ENCODE results near the gene KCNH1.

The KCNH1 gene

DNA sequence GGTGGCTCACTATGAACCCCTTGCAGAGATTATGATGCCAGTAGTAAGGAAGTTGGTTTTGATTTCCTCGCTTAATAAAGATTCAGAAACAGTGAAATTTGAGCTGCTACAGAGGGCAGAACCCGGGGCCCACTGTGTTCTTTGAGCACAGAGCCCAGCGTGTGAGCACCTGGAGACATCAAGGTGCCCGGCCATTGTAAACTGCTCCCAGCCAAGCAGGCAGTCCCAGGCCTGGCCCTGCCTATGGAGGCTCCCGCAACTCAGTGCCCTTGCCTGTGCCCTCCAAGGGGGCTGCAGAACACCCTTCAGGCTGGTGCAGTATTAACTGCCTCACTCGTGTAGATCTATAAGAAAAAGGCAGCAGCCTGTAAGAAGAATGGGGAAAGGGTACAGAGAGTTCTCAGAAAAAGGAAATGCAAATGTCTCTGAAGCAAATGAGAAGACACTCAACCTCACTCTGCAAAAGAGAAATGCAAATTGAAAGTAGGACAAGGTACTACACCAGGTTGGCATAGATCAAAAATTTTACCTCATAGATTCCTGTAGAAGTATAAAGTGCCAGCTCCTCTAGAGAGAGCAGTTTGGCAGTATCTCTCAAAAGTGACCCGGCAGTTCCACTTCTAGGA is 481.5 kb downstream of the KCNH1 start:
- no peak for DNase-seq (ENCODE audit: low read depth, low spot score)

DNA sequence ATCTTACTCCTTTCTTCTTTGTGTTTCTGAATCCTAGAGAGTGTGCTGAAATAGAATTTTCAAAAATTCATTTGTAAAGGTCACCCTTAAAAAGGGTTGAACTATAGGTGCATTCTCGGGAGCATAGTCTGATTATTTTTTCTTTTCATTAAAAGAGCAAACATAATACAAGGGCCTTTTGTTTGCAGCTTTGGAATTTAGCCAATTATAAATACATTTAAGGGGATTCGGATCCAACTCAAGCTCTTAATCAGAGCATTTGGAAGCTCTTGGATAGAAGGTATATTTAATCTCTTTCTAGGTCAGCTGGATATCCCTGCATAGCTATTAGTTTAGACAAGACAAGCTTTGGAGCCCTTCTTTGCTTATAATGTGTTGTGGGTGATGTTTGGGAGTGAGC is 483.5 kb downstream of the KCNH1 start:
- DNase-seq (ENCODE audit: low read depth, low spot score), result no peak

DNA sequence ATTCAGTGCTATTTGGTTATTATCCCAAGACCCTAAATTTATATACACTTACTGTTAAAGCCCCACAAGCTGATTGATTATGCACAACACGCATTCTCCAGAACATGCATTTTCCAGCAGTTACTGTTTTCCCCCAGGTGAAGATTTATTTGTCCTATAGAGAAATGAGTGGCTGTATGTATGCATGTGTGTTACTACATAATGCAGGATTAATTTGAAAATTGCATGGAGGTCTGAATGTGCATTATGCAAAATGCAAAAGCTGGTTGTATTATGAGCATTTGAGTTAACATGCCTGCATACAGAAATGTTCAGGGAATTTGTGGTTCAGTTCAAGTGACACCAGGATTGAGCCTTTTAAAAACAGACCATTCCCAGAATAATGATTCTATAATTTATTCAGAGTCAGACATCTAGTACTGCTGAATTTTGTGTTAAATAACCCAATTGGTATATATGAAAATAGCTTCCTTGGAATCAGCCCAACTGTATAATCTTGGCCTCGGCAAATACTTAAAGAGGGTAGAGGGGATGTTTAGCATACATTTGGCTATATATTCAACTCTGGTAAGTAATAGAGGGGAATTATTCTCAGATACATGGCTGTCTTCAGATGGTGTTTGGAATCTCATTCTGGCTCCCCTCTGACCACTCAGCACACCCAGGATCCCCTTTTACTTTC is 485.2 kb downstream of the KCNH1 start:
- DNase-seq (ENCODE audit: low read depth, low spot score), result no peak

DNA sequence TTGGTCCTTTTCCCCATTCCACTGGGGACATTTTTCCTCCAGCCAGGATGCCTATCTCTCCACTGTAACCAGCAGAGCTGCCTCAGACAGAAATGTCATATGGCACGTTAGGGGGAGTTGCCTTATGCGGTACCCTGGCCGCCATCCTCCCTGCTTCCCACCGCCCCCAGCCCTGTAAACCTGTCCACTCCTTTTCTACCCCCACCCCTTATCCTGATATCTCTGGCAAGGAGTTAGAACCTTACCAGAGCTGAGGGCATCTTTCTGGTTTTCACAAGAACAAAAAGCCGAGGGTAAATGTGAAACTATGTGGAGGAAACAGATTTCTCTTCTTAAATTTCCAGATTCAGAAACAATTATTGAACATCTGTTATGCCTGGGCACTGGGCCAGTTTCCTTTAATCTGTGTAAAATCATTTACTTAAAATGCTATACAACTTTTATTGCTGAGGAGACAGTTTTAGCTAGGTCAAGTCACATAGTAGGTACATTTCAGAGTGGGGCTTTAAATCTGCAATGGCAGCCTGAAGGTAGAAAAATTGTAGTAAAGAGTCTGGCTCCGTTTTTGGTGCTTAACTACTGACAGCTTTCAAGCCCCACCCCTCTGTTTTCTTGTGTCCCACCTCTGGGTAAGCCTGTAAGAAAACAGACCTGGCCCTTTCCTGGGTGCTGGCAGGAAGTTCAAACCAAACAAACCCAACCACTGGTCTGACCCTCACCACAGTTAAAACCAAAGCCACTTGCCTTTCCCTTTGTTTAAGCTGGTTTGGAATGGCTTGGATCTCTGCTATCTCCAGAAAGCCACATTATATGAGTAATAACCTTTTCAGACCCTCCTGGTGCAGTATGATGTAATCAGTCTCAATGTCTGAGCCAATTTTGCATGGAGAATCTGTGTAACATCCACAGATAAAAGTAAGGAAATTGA is 486.3 kb downstream of the KCNH1 start:
- no peak for DNase-seq (ENCODE audit: low read depth, low spot score)

DNA sequence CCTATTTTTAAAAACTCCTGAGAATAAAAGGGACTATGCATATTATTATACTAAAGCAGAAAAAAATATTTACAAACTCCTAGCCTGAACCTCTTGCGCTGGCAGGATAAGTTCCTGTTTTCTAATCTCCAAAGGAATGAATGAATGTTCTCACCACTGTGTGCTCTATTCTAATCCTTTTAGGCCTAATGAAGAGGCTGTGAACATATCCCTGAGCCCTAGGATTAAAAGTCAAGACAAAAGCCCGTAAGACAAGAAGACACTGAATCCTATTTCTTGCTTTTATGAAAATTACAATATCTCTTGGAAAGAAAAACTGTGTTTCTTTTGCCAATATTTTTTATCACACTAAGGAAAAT is 487.7 kb downstream of the KCNH1 start:
- no peak for DNase-seq (ENCODE audit: low read depth, low spot score)

DNA sequence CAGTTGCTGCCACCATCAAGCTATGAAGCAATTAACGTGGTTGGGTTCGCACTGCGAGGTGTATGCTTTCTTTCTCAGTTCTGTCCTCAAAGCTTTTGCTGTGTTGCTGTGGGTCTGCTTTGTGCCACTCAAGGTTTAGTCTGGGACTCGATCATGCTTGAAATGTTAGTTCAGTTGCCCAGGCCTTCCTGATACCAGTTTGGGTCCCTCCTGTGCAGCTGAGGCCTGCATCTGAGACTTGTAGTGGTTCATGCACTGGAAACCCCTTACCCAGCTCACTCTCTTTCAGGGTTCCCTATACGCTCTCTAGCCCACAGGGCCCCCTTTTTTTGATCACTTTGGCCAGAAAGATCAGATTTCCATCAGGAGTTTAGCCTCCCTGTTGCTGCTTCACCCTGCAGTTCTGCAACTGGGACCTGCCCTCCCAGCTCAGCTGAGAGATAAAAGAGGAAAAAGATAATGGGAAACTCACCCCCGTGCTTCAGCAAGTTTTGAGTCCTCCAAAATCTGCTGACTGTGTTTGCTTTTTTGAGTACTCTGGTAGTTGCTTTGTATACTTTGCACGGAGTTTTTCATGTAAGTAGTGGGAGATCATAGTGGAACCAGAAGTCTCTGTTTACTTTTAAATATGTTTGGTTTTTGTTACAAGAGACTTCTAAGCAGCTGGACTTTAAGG is 488.2 kb downstream of the KCNH1 start:
- no peak for DNase-seq (ENCODE audit: low read depth, low spot score)

DNA sequence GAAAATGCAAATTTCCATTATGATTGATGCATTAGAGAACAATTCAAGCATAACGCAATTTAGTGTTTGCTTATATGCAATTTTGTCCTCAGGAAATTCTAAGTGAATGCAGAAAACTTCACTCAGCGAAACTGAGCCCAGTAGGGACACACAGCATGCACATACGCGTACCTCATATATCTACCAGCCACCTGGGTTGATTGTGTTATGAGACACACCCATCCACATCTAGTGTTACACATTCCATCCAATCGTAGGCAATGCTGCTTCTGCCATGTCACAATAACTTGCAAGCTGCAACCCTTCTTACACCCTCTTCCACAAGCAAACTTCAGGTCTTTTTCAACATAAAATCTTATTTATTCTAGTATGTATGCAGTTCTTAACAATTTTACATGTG is 492.4 kb downstream of the KCNH1 start:
- DNase-seq (ENCODE audit: low read depth, low spot score), result no peak

DNA sequence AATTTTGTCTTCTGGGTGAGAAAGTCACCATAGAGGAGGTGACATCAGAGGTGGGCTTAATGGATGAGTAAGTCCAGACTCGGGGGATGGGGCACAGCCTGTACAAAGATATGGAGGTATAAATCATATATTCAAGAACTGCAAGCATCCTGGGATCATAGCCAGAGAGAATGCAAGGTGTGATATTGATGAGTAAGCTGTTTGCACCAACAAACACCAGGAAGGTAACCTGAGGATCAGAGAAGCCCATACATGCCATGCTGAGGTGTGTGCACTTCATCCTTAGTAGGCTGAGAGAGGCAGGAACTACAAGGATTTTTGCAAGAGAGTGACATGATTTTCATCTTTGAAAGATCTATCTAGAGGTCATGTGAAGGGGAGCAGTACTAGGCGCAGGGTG is 498.8 kb downstream of the KCNH1 start:
- no peak for DNase-seq (ENCODE audit: low read depth, low spot score)

DNA sequence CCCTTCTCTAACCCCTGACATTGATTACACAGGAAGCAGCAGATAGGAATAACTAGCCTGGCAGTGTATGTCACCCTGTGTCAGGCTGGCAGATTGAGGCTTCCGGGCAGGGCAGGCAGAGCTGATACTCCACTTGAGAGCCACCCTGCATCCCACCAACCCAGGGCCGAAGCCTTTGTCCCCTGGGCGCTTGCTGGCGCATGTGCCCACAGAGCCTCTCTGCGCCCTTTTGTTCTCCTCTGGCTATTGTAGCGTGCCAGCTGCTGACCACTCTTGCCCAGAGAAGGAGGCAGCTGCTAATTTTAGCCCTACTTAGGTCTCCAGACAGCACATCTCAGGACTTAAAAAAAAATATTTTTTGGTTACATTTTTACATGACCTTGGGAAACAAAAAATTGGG is 500.3 kb downstream of the KCNH1 start:
- no peak for DNase-seq (ENCODE audit: low read depth, low spot score)

DNA sequence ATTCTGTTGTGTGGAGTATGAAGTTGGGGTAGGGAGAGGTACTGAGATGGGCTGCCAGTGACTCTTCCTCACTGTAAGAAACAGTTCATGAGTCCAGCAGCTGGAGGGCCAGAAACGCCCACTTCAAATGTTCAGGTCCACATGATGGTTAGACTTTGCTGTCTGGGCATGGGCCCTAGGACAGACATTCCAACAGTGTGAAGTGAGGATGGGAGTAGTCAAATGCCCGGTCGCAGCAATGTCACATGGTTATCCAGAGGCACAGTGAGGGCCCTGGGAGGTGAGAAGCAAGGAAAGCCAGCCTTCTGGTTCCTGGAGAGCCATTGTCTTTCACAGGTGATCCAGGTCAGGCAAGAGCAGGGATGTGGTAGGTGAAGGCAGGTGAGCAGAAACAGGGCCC is 500.8 kb downstream of the KCNH1 start:
- no peak for DNase-seq (ENCODE audit: low read depth, low spot score)

DNA sequence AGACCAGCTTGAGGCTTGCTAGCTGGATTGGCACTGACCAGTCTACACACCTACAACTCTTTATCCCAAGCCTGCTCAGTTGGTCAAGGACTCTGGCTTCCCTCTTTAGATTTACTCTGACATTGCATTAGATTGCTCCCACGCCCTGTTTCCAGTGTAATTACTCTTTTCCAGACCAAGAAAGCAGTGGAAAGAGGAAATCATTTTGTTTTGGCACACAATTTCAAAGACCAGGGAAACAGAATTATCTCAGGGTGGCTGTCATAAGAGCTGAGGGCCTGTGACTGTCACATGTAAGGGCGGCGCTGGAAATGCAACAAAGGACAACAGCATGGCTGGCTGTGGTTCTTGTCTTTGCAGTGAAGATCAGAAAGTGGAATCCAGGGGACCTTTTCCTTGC is 502.5 kb downstream of the KCNH1 start:
- DNase-seq (ENCODE audit: low read depth, low spot score), result no peak

DNA sequence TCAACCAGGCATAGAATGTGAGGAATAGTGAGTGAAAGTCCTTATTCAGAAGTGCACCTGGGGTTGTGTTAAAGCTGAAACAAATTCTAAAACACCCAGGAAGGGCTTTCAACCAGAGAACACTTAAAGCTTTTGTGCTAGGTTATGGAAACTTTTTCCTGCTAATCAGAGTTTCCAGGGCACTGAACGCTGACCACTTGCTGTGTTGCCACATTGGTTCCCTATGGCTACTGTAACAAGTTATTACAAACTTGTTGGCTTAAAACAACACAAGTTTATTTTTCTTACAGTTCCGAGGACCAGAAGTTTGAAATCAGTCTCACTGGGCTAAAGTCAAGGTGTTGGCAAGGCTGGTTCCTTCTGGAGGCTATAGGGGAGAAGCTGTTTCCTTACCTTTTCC is 504.7 kb downstream of the KCNH1 start:
- DNase-seq (ENCODE audit: low read depth, low spot score), result no peak

DNA sequence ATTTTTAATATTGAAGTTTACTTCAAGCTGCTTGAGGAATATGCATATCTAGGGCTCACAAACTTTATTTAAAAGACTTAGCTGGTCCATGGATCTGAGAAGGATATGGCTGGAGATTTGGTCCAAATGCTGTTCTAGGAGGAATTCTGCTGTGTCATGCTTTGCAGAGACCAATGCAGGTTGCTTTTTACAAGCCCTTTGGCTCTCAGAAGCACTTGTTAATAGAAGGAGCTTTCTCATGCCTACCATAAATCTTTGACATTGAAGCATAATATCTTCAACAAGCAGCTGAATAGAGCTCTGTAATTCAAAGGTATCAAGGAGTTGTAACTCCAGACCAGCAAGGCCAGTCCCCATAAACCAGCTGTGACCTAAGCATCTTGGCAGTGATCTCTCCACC is 506.2 kb downstream of the KCNH1 start:
- no peak for DNase-seq (ENCODE audit: low read depth, low spot score)
